Measurements from ENCODE around the gene C1QTNF9.
"Not testable (repeated sequence)": the region's sequence is repeated elsewhere in the genome, so short reads cannot be mapped to it uniquely, and the experiment has no call there.

C1QTNF9 gene

DNA sequence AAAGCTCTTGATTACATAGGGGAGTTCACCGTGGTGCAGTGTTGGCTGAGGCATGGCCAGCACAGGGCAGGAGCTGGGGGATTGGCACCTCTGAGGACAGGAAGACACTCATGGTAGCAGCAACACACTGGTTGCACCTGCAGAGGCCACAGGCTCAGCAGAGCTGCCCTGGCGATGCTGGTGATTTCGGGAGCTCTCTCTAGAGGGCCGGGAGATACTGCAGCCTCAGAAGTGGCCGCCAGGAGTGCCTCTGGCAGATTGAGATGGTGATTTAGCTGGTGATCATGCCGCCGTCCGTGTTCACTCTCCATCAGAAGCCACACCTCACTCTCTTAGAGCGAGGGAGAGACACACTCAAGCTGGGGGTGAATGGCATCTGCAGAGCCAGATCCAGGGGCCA is 49.9 kb downstream of the C1QTNF9 start:
- DNase-seq (ENCODE audit: low read depth in 1 of 2, low spot score in 1 of 2), result not testable (repeated sequence)

DNA sequence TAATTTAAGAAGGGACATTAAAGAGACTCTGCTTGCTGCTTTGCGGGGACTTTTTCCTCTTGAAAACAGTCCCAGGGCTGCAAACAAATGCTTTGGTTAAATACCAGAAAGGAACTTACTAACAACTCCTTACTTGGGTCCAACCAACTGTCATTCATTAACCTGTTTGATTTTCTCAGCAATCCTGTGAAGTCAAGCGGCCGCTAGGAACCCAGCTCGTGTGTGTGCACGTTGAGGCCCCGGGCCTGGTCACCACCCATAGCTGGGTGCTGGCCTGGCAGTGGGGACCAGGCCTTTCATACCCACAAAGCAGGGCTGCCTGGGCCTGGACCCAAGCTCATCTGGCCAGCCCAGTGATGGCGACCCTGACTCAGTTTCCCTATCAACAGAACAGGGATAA is 50.7 kb downstream of the C1QTNF9 start:
- no peak for DNase-seq (ENCODE audit: low read depth in 1 of 2, low spot score in 1 of 2)

DNA sequence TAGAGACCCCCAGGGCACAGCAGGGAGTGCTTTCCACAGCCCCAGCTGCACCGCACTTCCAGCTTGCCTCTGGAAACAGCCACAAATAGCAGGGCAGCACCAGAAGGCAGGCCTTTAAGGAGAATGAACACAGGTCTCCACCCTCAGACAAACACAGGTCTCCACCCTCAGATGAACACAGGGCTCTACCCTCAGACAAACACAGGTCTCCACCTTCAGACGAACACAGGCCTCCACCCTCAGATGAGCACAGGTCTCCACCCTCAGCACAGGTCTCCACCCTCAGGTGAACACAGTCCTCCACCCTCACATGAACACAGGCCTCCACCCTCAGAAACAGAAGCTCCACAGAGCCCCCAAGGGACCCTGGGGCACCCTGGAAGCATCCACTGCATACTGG is 51.7 kb downstream of the C1QTNF9 start:
- DNase-seq (ENCODE audit: low read depth in 1 of 2, low spot score in 1 of 2), result no peak

DNA sequence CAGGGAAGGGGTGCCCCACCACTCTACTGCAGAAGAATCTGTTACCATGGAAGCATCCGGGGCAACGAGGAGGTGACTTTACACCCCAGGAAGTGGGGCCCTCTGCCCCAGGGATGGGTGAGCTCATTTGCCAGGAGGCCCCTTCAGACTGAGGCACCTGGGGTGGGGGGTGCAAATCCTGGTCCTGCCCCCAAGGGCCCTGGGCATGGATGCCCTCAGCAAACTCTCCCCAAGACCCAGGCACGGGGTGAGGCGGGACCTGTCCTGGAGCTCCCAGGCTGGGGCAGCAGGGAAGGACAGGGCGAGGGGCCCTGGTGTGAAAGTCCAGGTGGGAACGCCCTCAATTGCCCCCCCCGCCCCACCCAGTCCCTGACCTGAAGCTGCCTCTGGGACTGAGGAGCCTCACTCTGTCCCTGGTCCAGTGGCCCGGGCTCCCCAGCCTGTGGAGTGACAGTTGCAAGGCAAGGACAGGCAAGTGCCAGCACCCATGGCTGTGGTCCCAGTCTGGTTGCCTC is 52.5 kb downstream of the C1QTNF9 start:
- DNase-seq (ENCODE audit: low read depth in 1 of 2, low spot score in 1 of 2), result no peak

DNA sequence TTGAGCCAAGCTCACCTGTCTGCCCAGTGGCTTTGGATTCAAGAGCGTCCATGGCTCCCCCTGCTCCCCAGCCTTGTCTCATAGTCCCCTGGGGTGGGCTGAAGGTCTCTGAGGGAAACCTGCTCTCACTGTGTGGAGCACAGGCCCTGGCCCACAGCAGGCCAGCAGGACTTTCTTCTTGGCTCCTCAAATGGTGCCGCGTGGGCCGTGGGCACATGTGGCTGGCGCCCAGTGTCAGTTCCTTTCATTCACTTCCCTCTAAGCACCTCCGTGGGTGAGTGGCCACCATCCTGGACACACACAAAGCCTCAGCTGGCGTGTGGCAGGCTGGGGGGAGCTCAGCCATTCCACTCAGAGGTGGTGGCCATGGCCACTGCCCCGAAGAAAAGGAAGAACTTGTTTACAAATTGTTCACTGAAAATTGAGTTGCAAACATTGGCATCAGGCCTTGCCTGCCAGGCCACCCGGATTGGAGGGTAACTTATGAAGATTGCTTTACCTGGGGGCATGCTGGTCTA is 53.1 kb downstream of the C1QTNF9 start:
- no peak for DNase-seq (ENCODE audit: low read depth in 1 of 2, low spot score in 1 of 2)

DNA sequence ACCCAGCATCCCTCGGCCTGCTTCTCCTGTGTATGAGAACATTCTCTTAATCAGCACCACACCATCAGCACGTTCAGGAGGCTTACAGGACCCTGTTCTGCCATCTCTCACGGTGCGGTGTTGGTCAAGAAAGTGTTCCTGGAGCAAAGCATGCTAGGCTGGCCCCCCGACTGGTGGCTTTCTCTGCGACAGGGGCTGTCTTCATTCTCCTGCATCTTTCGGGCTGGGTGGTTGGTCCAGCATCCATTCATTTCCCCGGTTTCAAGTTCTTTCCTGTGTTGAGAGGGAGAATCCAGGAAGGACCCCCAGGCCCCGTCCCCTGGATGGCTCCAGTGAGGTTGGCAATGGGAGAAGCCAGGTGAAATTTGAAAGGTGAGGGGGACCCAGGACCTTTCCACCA is 55.8 kb downstream of the C1QTNF9 start:
- DNase-seq (ENCODE audit: low read depth in 1 of 2, low spot score in 1 of 2), result no peak

DNA sequence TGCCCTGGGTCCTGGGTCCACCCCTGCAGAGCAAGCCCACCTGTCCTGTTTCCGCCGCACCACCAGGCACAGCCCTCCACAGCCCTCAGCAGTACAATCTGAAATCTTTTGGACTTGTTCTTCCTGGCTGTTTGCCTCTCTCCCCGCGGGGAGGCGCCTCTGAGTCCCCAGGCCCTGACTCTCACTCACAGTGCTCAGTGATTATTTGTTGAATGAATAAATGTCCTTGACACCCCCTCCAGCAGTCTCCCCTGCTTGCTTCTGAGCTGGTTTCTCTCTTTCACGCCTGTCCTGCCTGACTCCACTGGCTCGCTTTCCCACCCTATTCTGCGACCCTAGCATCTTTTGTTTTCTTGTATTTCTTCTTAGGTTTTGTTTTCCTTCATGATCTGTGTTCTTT is 56.9 kb downstream of the C1QTNF9 start:
- DNase-seq (ENCODE audit: low read depth in 1 of 2, low spot score in 1 of 2), result not testable (repeated sequence)

DNA sequence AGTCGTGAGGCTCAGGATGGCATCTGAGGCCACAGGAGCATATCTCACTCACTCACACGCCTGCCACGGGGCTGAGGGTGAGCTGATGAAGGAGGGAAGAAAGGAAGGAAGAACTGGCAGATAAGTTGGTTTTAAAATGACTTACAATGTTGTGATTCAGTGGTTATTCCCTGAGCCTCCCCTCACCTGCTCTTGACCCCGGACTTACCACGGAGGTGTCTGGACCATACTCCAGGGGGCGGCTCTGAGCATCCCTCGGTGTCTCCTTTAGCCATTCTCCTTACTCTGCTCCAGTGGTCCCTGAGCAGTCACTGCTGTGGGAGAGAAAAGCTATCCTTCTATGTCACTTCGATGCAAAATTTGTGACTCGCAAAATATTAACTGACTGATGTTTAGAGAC is 61.9 kb downstream of the C1QTNF9 start:
- DNase-seq (ENCODE audit: low read depth in 1 of 2, low spot score in 1 of 2), result not testable (repeated sequence)
